Measurements from ENCODE around the gene NUP62.

NUP62 gene

DNA sequence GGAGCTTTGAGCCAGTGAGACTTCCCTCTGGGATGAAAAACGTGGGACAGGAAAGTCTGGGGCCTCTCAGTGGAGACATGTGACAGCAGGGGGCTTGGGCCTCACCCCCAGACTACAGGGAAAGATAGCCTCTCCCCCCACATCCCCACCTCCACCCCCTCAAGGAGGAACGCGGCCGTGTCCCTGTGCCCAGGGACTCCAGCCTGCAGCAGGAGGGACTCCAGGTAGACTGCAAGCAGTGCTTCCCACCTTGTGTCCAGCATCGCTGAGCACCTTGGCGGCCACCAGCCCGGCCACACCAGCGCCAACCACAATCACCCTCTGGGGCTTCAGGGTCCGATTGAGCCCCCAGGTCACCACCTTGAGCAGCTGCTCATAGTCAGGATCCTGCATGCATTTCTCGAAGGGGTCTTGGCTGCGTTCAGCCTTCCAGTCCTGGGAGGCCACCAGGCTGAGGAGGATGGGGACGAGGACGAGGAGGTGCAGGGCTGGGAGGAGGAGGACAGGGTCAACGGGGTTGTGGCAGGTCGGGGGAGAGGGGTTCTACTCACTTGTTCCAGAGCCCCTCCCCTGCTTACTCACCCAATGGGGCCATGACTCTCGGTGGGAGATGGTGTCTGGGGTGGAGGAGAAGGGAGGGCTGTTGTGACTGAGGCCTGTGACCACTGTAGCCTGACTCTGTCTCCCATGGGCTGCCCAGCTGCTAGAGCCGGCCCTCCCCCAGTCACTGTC, 33.6 kb downstream of the NUP62 start:
- Histone ChIP-seq H3K27me3 (ENCODE audit: control insufficient read depth in 1 of 2, insufficient read depth in 2 of 2, low read length in 2 of 2) (peaks cover 4 to 7% of the 10 kb centered on the region in 2 donors), H3K9ac (ENCODE audit: low read length in 2 of 2) (no peak overlapping the region), H3K4me1 (ENCODE audit: control insufficient read depth, insufficient read depth, low read length) (peaks cover 13% of the 10 kb centered on the region), H3K27ac (ENCODE audit: low read length) (no peak overlapping the region), H3K4me3 (ENCODE audit: low read length in 2 of 2) (no peak overlapping the region), H3K36me3 (ENCODE audit: control insufficient read depth in 2 of 2, insufficient read depth in 2 of 2, low read length in 2 of 2) (no peaks in the 10 kb centered on the region), H3K9me3 (ENCODE audit: control insufficient read depth in 2 of 2, low read length in 2 of 2) (no peaks in the 10 kb centered on the region)

DNA sequence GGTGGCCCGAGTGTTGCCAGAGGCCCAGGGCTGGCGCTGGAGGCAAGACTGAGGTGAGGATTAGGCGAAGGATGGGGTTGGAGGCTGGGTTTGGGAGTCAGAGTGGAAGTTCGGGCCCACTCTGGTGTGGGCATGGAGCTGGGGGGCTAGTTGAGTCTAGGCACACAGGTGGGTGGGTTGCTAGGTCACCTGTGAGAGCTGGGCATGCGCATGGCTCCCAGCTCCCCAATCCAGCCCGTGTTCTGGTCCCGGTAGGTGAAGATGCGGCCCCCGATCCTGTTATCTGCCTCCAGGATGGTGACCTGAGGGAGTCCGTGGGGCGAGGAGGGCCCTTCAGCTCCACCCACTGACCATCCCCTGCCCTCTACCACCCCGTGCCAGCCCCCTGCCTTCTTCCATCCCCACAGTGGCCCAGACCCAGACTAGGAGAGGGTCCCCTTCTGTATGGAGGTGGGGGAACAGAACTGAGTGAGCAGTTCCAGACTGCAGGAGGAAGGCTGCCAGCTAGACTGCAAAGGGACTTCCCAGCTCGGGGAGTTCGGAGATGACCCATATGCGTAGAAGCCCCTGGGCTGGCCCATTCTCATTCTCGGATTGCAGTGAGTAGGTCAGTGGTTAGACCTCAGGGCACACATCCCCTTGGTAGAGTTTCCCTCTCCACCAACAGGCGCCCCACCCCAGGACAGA, 34.3 kb downstream of the NUP62 start:
- H3K27ac ChIP-seq (ENCODE audit: low read length): no peak overlapping the region
- H3K4me1 ChIP-seq (ENCODE audit: control insufficient read depth, insufficient read depth, low read length): peaks cover 17% of the 10 kb centered on the region
- H3K36me3 ChIP-seq (ENCODE audit: control insufficient read depth in 2 of 2, insufficient read depth in 2 of 2, low read length in 2 of 2): no peaks in the 10 kb centered on the region
- no peak overlapping the region for H3K9ac ChIP-seq (ENCODE audit: low read length in 2 of 2)
- no peak overlapping the region for H3K4me3 ChIP-seq (ENCODE audit: low read length in 2 of 2)
- peaks cover 4 to 10% of the 10 kb centered on the region in 2 donors for H3K27me3 ChIP-seq (ENCODE audit: control insufficient read depth in 1 of 2, insufficient read depth in 2 of 2, low read length in 2 of 2)
- H3K9me3 ChIP-seq (ENCODE audit: control insufficient read depth in 2 of 2, low read length in 2 of 2): no peaks in the 10 kb centered on the region

DNA sequence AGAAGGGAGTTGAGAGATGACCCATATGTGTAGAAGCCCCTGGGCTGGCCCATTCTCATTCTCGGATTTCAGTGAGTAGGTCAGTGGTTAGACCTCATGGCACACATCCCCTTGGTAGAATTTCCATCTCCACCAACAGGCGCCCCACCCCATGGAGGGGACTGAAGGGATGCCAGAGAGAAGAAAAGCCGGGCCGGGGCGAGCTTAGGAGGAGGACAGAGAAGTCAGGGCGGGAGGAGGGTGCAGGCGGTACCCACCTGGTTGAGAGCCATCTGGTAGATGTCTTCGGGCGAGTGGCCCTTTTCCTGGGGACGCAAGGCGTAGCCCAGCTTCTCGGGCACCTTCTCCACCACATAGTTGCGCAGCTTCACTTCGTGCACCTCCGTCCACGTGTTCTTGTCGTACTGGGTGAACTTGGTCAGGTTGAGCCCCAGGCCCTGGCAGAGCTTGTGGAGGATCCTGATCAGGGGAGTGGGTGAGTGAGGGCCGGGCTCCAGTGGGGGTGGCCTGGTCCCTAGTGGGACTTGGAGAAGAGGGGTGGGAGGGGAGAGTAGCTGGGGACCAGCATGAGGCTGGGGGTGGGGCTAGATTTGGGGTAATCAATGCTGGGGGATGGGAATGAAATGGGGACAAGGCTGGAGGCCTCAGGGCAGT, 35.2 kb downstream of the NUP62 start:
- H3K27ac ChIP-seq (ENCODE audit: low read length): no peak overlapping the region
- no peak overlapping the region for H3K4me3 ChIP-seq (ENCODE audit: low read length in 2 of 2)
- peaks cover 19% of the 10 kb centered on the region for H3K4me1 ChIP-seq (ENCODE audit: control insufficient read depth, insufficient read depth, low read length)
- peaks cover 10 to 17% of the 10 kb centered on the region in 2 donors for H3K27me3 ChIP-seq (ENCODE audit: control insufficient read depth in 1 of 2, insufficient read depth in 2 of 2, low read length in 2 of 2)
- H3K9me3 ChIP-seq (ENCODE audit: control insufficient read depth in 2 of 2, low read length in 2 of 2): no peaks in the 10 kb centered on the region
- no peaks in the 10 kb centered on the region for H3K36me3 ChIP-seq (ENCODE audit: control insufficient read depth in 2 of 2, insufficient read depth in 2 of 2, low read length in 2 of 2)
- no peak overlapping the region for H3K9ac ChIP-seq (ENCODE audit: low read length in 2 of 2)

DNA sequence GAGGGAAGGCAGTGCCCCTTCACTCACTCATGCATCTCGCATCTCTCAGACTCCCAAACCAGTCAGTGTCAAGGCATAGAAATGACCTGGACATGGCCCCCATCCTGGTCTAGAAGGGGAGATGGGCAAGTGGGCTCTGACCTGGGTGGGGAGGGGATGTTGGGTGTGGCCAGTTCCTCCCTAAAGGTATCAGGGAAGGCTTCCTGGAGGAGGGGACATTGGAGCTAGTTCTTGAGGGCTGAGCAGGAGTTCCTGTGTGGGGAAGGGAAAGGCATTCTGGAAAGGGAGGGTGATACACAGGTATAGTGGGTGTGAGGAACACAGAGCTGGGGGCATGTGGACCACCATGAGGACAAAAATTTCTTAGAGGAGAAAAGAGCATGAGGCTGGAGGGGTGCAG, 36.6 kb downstream of the NUP62 start:
- no peak overlapping the region for H3K9ac ChIP-seq (ENCODE audit: low read length in 2 of 2)
- no peak overlapping the region for H3K4me3 ChIP-seq (ENCODE audit: low read length in 2 of 2)
- H3K36me3 ChIP-seq (ENCODE audit: control insufficient read depth in 2 of 2, insufficient read depth in 2 of 2, low read length in 2 of 2): peaks cover 0 to 3% of the 10 kb centered on the region in 2 donors
- H3K27ac ChIP-seq (ENCODE audit: low read length): no peak overlapping the region
- peaks cover 10 to 17% of the 10 kb centered on the region in 2 donors for H3K27me3 ChIP-seq (ENCODE audit: control insufficient read depth in 1 of 2, insufficient read depth in 2 of 2, low read length in 2 of 2)
- H3K9me3 ChIP-seq (ENCODE audit: control insufficient read depth in 2 of 2, low read length in 2 of 2): no peaks in the 10 kb centered on the region
- H3K4me1 ChIP-seq (ENCODE audit: control insufficient read depth, insufficient read depth, low read length): peaks cover 18% of the 10 kb centered on the region

DNA sequence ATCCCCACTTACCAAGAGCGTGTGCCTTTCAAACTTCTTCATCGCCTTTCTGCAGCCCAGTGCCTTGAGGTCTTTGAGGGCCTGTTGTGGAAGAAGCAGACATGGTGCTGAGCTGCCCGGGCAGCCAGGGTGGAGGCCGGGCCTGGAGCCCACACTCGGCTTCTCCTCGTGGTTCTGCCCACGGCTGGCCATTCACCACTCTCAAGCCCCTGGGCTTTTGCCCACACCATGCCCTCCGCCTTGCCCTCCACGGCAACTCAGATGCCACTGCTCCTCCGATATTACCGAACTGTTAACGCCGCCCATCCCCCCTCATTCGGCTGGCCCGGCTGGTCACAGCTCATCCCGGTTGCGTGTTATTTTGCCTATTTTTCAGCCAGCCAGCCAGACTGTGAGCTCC, 37.9 kb downstream of the NUP62 start:
- peaks cover 0 to 3% of the 10 kb centered on the region in 2 donors for H3K36me3 ChIP-seq (ENCODE audit: control insufficient read depth in 2 of 2, insufficient read depth in 2 of 2, low read length in 2 of 2)
- H3K9ac ChIP-seq (ENCODE audit: low read length in 2 of 2): no peak overlapping the region
- H3K27ac ChIP-seq (ENCODE audit: low read length): no peak overlapping the region
- peaks cover 6% of the 10 kb centered on the region for H3K4me1 ChIP-seq (ENCODE audit: control insufficient read depth, insufficient read depth, low read length)
- no peaks in the 10 kb centered on the region for H3K9me3 ChIP-seq (ENCODE audit: control insufficient read depth in 2 of 2, low read length in 2 of 2)
- no peak overlapping the region for H3K4me3 ChIP-seq (ENCODE audit: low read length in 2 of 2)
- H3K27me3 ChIP-seq (ENCODE audit: control insufficient read depth in 1 of 2, insufficient read depth in 2 of 2, low read length in 2 of 2): peaks cover 10 to 17% of the 10 kb centered on the region in 2 donors

DNA sequence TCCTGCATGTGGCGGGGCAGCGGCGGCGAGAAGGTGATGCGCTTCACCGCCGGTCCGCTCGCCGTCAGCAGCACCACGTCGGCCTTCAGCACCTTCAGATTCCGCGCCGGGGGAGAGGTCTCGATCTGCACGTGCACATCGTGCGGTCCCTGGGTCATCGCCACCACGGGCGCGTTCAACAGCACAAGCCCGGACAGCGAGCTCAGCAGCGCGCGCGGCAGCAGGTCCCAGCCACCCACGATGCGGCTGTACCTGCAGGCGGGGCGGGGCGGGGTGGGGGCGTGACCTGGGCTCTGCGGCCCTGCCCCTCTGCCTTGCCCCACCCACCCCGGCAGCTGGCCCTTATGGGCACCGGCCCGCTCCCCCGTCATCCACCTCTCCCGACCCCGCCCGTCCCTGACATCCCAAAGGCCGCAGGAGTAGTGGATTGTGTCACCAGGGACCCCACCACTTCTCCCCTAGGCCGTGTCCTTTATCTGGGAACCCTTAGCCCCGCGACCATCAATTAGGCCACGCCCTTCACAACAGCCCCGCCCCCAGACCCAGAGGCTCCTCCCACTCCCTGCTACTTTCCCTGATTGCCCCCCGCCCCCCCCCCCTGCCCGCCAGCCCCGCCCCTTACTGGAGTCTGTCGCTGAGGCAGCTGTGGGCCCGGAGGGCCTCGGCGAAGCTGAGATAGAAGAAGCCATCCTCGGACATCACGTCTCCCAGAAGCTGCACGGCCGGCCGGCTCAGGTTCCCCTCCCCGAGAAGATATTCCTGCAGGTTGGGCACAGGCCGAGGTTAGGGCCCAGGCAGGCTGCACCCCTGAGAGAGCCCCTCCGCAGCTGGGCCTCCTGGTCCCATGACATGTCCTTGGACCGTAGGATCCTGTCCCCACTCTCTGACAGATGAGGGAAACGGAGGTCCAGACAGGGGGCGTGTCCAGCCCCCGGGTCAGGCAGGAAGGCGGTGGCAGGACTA, 38.7 kb downstream of the NUP62 start:
- Histone ChIP-seq H3K36me3 (ENCODE audit: control insufficient read depth in 2 of 2, insufficient read depth in 2 of 2, low read length in 2 of 2) (peaks cover 0 to 6% of the 10 kb centered on the region in 2 donors), H3K4me3 (ENCODE audit: low read length in 2 of 2) (peak overlapping the region in 1 of 2 donors; percentile 35), H3K27ac (ENCODE audit: low read length) (no peak overlapping the region), H3K27me3 (ENCODE audit: control insufficient read depth in 1 of 2, insufficient read depth in 2 of 2, low read length in 2 of 2) (peaks cover 10 to 17% of the 10 kb centered on the region in 2 donors), H3K9me3 (ENCODE audit: control insufficient read depth in 2 of 2, low read length in 2 of 2) (no peaks in the 10 kb centered on the region), H3K9ac (ENCODE audit: low read length in 2 of 2) (no peak overlapping the region), H3K4me1 (ENCODE audit: control insufficient read depth, insufficient read depth, low read length) (peaks cover 6% of the 10 kb centered on the region)

DNA sequence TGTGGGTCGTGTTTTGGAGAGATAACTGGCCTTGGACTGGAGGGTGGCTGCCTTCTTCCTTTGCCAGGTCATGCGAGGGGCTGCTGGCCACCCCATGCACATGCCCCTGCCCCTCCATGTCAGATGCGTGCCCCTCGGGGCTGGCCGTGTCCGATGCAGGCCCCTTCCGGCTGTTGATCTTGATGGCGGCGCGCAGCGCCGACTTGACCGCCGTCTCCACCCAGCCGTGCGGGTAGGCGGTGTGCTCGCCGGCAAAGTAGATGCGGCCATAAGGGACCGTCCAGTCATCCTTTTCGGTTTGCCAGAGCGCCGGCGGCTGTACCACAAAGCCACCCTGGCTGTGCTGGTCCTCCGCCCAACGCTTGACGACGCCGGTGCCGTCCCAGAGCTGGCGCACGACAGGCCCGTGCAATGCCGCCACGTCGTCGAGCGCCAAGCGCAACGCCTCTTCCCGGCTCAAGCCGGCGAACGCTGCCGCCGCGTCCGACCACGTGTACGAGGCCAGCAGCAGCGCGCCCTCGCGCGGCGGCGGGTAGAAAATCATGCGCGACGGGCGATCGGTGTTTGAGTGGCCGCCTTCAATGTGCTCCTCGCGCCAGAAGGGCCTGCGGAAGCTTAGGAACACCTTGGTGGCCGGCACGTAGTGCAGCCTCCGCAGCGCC, 39.5 kb downstream of the NUP62 start:
- Histone ChIP-seq H3K27me3 (ENCODE audit: control insufficient read depth in 1 of 2, insufficient read depth in 2 of 2, low read length in 2 of 2) (peaks cover 10 to 17% of the 10 kb centered on the region in 2 donors), H3K9me3 (ENCODE audit: control insufficient read depth in 2 of 2, low read length in 2 of 2) (no peaks in the 10 kb centered on the region), H3K4me3 (ENCODE audit: low read length in 2 of 2) (peak overlapping the region in 1 of 2 donors; percentile 35), H3K36me3 (ENCODE audit: control insufficient read depth in 2 of 2, insufficient read depth in 2 of 2, low read length in 2 of 2) (peaks cover 2 to 9% of the 10 kb centered on the region in 2 donors), H3K4me1 (ENCODE audit: control insufficient read depth, insufficient read depth, low read length) (peaks cover 6% of the 10 kb centered on the region), H3K9ac (ENCODE audit: low read length in 2 of 2) (no peak overlapping the region), H3K27ac (ENCODE audit: low read length) (no peak overlapping the region)

DNA sequence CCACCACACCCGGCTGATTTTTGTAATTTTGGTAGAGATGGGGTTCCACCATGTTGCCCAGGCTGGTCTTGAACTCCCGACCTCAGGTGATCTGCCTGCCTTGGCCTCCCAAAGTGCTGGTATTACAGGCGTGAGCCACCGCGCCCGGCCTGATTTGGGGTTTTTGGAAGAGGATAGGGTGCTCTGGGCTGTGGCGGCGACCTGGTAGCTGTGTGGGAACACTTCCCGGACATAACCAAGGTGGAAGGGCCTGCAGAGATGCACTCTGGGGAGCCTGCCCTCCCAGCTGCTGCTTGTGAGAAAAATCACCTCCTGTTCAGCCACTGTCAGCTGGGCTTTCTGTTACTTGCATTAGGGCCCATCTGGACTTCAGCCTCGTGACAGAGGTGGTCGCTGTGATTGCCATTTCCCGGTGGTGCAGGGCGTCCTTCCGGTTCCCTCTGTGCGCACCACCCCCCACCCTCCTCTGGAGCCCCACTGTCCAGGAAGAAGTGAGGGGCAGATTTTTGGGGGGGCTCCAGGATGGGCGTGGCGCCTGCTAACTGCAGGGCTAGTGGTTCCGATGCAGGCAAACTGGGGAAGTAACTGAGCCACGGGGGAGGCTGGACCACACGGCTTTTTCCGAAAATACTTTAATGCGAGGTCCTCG, 40.1 kb downstream of the NUP62 start:
- no peak overlapping the region for H3K9ac ChIP-seq (ENCODE audit: low read length in 2 of 2)
- H3K4me1 ChIP-seq (ENCODE audit: control insufficient read depth, insufficient read depth, low read length): peaks cover 6% of the 10 kb centered on the region
- H3K36me3 ChIP-seq (ENCODE audit: control insufficient read depth in 2 of 2, insufficient read depth in 2 of 2, low read length in 2 of 2): peaks cover 8 to 16% of the 10 kb centered on the region in 2 donors
- no peaks in the 10 kb centered on the region for H3K9me3 ChIP-seq (ENCODE audit: control insufficient read depth in 2 of 2, low read length in 2 of 2)
- no peak overlapping the region for H3K27ac ChIP-seq (ENCODE audit: low read length)
- no peak overlapping the region for H3K4me3 ChIP-seq (ENCODE audit: low read length in 2 of 2)
- H3K27me3 ChIP-seq (ENCODE audit: control insufficient read depth in 1 of 2, insufficient read depth in 2 of 2, low read length in 2 of 2): peaks cover 10 to 17% of the 10 kb centered on the region in 2 donors

DNA sequence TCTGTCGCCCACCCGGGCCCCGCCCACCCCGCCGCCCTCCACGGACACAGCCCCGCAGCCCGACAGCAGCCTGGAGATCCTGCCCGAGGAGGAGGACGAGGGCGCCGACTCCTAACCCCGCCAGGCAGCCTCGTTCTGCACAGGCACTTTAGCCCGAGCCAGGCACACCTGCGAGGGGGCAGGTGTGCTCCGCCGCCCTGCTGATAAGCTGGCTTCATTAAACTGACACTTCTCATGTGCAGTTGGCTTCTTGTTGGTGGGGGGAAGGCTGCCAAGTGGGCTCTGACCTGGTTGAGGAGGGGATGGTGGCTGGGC, 40.8 kb downstream of the NUP62 start:
- Histone ChIP-seq H3K9ac (ENCODE audit: low read length in 2 of 2) (no peak overlapping the region), H3K4me3 (ENCODE audit: low read length in 2 of 2) (no peak overlapping the region), H3K36me3 (ENCODE audit: control insufficient read depth in 2 of 2, insufficient read depth in 2 of 2, low read length in 2 of 2) (peaks cover 15 to 23% of the 10 kb centered on the region in 2 donors), H3K9me3 (ENCODE audit: control insufficient read depth in 2 of 2, low read length in 2 of 2) (no peaks in the 10 kb centered on the region), H3K4me1 (ENCODE audit: control insufficient read depth, insufficient read depth, low read length) (peaks cover 6% of the 10 kb centered on the region), H3K27ac (ENCODE audit: low read length) (no peak overlapping the region), H3K27me3 (ENCODE audit: control insufficient read depth in 1 of 2, insufficient read depth in 2 of 2, low read length in 2 of 2) (peaks cover 10 to 17% of the 10 kb centered on the region in 2 donors)

Data from stomach smooth muscle (tissue), 2 donors.